A549 (cell line): ENCODE data around the gene ACAD9.

Experiments
- BHLHE40 ChIP-seq: IDR thresholded peaks from 2 replicates; pipeline ENCODE4 v1.6.1; 2012; ENCODE audit warnings: low read depth, low read length, inconsistent platforms
- CTCF ChIP-seq: fragments of >200 bp; sonication (Bioruptor Twin); formaldehyde crosslinking; IDR thresholded peaks from 3 replicates; pipeline ENCODE4 v1.5.1; 2016
- MAFK ChIP-seq: fragments of 450-650 bp; IDR thresholded peaks from 2 replicates; pipeline ENCODE4 v1.6.1; 2014; ENCODE audit not compliant: partially characterized antibody
- MYC ChIP-seq: IDR thresholded peaks from 2 replicates; pipeline ENCODE4 v1.6.1; 2012; ENCODE audit warnings: mild to moderate bottlenecking, inconsistent platforms, low read length, improper control_type of control experiment, borderline replicate concordance
- POLR2A ChIP-seq: IDR thresholded peaks from 2 replicates; pipeline ENCODE4 v1.6.1; 2012; ENCODE audit warnings: mild to moderate bottlenecking, low read length
- TP53 ChIP-seq: fragments of 250-450 bp; sonication (Bioruptor Pico); IDR thresholded peaks from 2 replicates; pipeline ENCODE4 v1.5.0; 2021; ENCODE audit warnings: mild to moderate bottlenecking, moderate library complexity
- ZNF302 ChIP-seq: fragments of 250-450 bp; sonication (Bioruptor Pico); IDR thresholded peaks from 2 replicates; pipeline ENCODE4 v1.9.0; 2021; ENCODE audit warnings: inconsistent platforms, mild to moderate bottlenecking, moderate library complexity

DNA sequence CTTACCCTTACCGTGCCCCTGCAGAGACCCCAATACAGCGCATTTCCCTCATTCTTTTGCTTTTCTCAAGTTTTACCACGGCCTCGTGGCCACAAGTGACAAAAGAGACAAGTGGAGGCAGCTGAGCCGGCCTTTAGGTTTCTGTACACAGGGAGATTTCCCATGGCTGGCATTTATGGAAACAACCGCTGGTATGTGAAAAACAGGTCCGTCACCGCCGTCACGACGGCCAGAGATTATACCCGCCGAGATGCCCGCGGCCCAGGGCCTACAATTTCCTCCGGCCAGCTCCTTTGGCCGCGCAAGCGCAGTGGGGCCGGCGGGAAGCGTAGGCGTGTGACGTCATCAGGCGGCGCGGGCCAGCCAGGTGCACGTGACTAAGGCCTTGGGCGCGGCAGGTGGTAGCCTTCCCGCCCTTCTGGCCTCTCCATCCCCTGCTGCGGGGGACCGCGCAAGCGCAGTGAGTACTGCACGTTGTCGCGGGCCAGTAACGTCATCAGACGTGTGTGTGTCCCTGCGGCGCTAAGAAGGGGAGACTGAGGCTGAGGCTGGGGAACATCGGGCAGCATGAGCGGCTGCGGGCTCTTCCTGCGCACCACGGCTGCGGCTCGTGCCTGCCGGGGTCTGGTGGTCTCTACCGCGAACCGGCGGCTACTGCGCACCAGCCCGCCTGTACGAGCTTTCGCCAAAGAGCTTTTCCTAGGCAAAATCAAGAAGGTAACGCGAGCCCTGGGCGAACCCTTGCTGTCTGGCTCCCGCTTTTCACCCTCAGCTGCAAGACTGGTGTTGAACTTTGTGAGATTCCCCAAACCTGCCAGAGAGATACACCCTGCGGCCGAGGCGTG lies at the start of gene ACAD9:
- TF ChIP-seq CTCF = no peak
- peak; percentile 56 for TF ChIP-seq POLR2A
- TF ChIP-seq MYC = peak; percentile 68
- 0 out of 2 replicates have a peak, but pooled peaks have one; percentile 34 for TF ChIP-seq ZNF302 (CRISPR knock-in tag)
- peak; percentile 89 for TF ChIP-seq BHLHE40
- no peak for TF ChIP-seq TP53 (CRISPR knock-in tag)
- no peak for TF ChIP-seq MAFK
